ENCODE data around the gene CHADL.

GRCh38 chr22:41239443-41240128 is 1.1 kb downstream of the CHADL start:
- TF ChIP-seq, protein P1, sequence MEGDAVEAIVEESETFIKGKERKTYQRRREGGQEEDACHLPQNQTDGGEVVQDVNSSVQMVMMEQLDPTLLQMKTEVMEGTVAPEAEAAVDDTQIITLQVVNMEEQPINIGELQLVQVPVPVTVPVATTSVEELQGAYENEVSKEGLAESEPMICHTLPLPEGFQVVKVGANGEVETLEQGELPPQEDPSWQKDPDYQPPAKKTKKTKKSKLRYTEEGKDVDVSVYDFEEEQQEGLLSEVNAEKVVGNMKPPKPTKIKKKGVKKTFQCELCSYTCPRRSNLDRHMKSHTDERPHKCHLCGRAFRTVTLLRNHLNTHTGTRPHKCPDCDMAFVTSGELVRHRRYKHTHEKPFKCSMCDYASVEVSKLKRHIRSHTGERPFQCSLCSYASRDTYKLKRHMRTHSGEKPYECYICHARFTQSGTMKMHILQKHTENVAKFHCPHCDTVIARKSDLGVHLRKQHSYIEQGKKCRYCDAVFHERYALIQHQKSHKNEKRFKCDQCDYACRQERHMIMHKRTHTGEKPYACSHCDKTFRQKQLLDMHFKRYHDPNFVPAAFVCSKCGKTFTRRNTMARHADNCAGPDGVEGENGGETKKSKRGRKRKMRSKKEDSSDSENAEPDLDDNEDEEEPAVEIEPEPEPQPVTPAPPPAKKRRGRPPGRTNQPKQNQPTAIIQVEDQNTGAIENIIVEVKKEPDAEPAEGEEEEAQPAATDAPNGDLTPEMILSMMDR (IDR thresholded peaks at IDR 0.05), result no peak
- TF ChIP-seq POLR2A (IDR thresholded peaks at IDR 0.05), result no peak

All from thyroid gland (tissue), 4 donors.